GM19193 (cell line): ENCODE measurements around the gene MSTO1.
A peak's percentile ranks its signal among the peaks of the same experiment; 100 is the strongest.

ENCODE experiments used
- POLR2A ChIP-seq: IDR thresholded peaks from 4 replicates; pipeline ENCODE4 v1.6.1; 2011; ENCODE audit not compliant: insufficient read depth, insufficient read length; ENCODE audit errors: extremely low read depth

The MSTO1 gene

GRCh38 chr1:155609515-155610256, at the start of gene MSTO1:
Gene MSTO1, plus strand, starts transcription at chr1:155610218. Its CDS starts 31 bp downstream, at chr1:155610249.
- TF ChIP-seq POLR2A, result peak; percentile 89

- TF ChIP-seq POLR2A, result peak; percentile 99
Observed at GRCh38 chr1:155562581-155563376, 47.2 kb upstream of the MSTO1 start, which contains the start of gene ASH1L. Gene ASH1L, minus strand, starts transcription at chr1:155562803. Its CDS starts 41,284 bp downstream, at chr1:155521519.

GRCh38 chr1:155569988-155570592, 39.9 kb upstream of the MSTO1 start:
- TF ChIP-seq POLR2A, result no peak

- TF ChIP-seq POLR2A, result no peak
Observed at GRCh38 chr1:155570593-155570990, 39.4 kb upstream of the MSTO1 start.

DNA sequence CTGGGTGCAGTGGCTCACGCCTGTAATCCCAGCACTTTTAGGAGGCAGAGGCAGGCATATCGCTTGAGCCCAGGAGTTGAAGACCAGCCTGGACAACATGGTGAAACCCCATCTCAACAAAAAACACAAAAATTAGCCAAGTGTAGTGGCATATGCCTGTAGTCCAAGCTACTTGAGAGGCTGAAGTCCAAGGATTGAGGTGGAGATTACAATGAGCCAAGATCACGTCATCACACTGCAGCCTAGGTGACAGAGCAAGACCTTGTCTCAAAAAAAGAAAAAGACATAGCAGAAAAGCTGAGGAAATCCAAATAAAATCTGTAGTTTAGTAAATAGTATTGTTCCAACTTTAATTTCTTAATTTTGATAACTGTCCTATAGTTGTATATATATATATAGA, 35.9 kb upstream of the MSTO1 start:
- TF ChIP-seq POLR2A, result no peak

DNA sequence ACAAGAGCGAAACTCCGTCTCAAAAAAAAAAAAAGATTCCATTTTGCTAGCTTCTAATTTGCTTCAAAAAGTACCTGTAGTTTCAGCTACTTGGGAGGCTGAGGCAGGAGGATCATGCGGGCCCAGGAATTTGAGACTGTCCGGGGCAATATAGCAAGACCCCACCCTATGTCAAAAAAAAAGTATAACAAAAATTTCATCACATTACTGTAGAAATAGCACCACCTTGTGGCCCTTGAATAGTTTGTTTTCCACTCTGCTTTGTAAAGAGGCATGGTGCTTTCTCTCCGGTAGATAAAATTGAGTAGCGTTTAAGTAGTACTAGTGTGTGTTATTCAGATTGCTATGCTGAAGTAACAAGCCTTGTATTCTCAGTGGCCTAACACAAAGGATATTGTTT, 18.2 kb upstream of the MSTO1 start:
- no peak for TF ChIP-seq POLR2A

DNA sequence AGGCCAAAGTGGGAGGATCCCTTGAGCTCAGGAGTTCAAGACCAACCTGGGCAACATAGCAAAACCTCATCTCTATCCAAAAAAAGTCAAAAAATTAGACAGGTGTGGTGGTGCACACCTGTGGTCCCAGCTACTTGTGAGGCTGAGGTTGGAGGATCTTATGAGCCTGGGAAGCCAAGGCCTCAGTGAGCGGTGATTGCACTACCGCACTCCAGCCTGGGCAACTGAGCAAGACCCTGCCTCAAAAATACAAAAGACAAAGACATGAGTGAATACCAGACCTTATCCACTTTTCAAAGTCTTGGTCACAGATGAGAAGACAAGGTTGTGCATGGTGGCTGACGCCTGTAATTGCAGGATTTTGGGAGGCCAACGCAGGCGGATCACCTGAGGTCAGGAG, 13.2 kb upstream of the MSTO1 start:
- no peak for TF ChIP-seq POLR2A

- TF ChIP-seq POLR2A, result no peak
Observed at GRCh38 chr1:155598842-155599331, 11.1 kb upstream of the MSTO1 start.

DNA sequence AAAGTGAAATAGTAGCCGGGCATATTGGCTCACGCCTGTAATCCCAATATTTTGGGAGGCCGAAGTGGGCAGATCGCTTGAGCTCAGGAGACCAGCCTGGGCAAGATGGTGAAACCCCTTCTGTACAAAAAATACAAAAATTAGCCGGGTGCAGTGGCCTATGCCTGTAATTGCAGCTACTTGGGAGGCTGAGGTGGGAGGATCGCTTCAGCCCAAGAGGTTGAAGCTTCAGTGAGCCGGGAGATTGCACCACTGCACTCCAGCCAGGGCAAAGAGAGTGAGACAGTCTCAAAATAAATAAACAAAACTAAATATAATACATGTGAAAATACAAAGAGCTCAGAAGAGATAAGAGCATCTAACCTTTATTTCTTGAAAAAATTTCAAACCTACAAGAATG, 2.3 kb upstream of the MSTO1 start:
- TF ChIP-seq POLR2A, result no peak

DNA sequence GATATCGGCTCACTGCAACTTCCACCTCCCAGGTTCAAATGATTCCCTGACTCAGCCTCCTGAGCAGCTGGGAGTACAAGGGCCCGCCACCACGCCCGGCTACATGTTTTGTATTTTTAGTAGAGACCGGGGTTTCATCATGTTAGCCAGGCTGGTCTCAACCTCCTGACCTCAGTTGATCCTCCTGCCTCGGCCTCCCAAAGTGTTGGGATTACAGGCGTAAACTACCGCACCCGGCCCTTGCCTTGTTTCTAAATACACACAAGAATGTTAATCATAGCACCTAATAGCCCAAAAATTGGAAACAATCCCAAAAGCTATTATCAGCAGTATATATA, 1.2 kb upstream of the MSTO1 start:
- TF ChIP-seq POLR2A, result no peak

- TF ChIP-seq POLR2A, result no peak
Observed at GRCh38 chr1:155622191-155622590, 12.2 kb downstream of the MSTO1 start.

DNA sequence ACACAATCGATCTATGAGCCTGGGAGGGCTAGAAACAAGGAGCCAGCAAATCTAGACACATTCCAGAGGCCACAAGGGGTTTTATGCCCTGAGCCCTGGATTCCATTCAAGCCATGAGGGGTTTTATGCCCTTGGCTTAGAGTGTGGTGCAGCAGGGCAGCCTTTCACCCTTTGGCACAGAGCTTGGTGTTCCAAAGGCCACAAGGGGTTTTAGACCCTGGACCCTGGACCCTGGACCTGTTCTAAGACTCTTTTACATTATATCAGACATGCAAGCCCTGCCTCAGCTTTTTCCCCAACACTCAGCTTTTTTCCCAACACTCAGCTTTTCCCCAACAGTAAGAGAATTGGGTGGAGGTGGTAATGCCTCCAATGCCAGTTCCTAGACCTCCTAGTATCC, 13.3 kb downstream of the MSTO1 start:
- no peak for TF ChIP-seq POLR2A

GRCh38 chr1:155636397-155637153, 26.6 kb downstream of the MSTO1 start:
- TF ChIP-seq POLR2A, result no peak

DNA sequence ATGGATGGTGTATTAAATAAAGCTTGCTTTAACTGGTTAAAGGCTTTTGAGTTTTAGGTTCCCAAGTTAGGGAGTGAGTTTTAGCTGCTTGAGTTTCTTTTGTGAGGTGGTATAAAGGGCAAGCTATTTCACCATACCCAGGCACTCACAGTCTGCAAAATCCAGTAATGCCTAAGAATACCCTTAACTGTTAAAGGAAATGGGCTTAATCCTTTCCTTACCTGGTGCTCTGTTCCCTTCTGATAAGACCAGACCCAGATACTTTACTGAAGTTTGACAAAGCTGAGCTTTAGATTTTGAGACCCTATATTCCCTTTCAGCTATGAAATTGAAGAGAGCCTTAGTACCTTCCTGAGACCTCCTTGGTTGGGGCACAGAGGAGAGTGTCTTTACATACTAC, 30.3 kb downstream of the MSTO1 start:
- TF ChIP-seq POLR2A, result no peak

GRCh38 chr1:155643230-155643629, 33.2 kb downstream of the MSTO1 start:
- no peak for TF ChIP-seq POLR2A
